ENCODE data around the gene SLC15A4. TPM values are rescaled to one million over a fixed set of nuclear protein-coding genes. Genes with fewer than 3 reads are reported as not detected.

SLC15A4 gene
- total RNA-seq, 1 experiment from 2014 or later, result 51.6 TPM

DNA sequence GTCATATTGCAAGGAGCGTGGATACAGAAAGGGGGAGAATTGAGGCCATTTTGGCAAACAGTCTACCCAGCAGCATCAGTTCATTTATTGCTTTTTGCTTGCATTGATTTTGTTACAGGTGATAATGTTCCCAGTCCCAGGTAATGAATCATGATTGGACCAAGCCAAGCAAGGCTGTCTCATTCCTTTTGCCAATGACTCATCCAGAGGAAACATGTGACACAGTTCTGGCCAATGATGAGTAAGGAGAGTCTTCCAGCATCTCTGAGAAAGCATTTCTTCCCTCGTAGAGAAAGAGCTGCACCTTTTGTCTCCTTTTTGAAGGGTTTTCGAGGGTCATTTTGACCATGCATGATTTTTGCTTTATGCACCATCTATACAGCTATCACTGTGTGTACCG, 68.2 kb downstream of the SLC15A4 start:
- no peaks in the 10 kb centered on the region for H3K4me1 ChIP-seq (replicated peaks)
- no peak overlapping the region for H3K4me3 ChIP-seq
- H3K9me3 ChIP-seq (replicated peaks), result no peaks in the 10 kb centered on the region
- no peak for DNase-seq (ENCODE audit: low read depth in 1 of 2, low spot score in 2 of 2)
- H3K27ac ChIP-seq, result no peak overlapping the region
- H3K27me3 ChIP-seq (replicated peaks), result no peaks in the 10 kb centered on the region
- no peaks in the 10 kb centered on the region for H3K36me3 ChIP-seq

- H3K27ac ChIP-seq, result no peak overlapping the region
- H3K4me3 ChIP-seq, result no peak overlapping the region
- no peaks in the 10 kb centered on the region for H3K36me3 ChIP-seq
- no peak for DNase-seq (ENCODE audit: low read depth in 1 of 2, low spot score in 2 of 2)
- no peaks in the 10 kb centered on the region for H3K9me3 ChIP-seq (replicated peaks)
- no peaks in the 10 kb centered on the region for H3K4me1 ChIP-seq (replicated peaks)
- H3K27me3 ChIP-seq (replicated peaks), result no peaks in the 10 kb centered on the region
These were observed 69.5 kb downstream of the SLC15A4 start for GRCh38 chr12:128754275-128754674.

- Histone ChIP-seq H3K4me1 (replicated peaks) (no peaks in the 10 kb centered on the region), H3K36me3 (no peaks in the 10 kb centered on the region), H3K4me3 (no peak overlapping the region), H3K27ac (no peak overlapping the region), H3K27me3 (replicated peaks) (no peaks in the 10 kb centered on the region), H3K9me3 (replicated peaks) (no peaks in the 10 kb centered on the region)
- no peak for DNase-seq (ENCODE audit: low read depth in 1 of 2, low spot score in 2 of 2)
These were observed 70.3 kb downstream of the SLC15A4 start for GRCh38 chr12:128753438-128753837.

- Histone ChIP-seq H3K9me3 (replicated peaks) (no peaks in the 10 kb centered on the region), H3K36me3 (no peaks in the 10 kb centered on the region), H3K4me3 (no peak overlapping the region), H3K27me3 (replicated peaks) (no peaks in the 10 kb centered on the region), H3K27ac (no peak overlapping the region), H3K4me1 (replicated peaks) (no peaks in the 10 kb centered on the region)
- no peak for DNase-seq (ENCODE audit: low read depth in 1 of 2, low spot score in 2 of 2)
These were observed 71.4 kb downstream of the SLC15A4 start for GRCh38 chr12:128752386-128752785.

DNA sequence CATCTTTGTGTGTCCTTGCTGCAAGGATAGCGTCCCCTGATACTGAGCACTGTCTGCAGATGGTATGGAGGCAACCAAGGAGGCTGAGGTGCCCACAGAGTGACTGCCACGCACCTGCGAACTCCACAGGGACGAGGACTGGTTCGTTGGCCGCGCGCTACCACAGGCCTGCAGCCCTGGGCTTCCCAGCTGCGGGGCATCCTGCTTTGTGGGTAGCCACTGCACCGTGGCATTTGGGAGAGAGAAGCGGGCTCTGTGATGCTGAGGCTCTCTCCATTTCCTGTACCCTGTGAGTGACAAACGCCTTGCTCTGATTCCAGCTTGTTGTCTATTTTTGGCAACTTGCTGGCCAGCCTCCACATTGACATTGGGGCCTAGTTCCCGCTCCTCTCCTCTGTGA, 76.3 kb downstream of the SLC15A4 start:
- H3K4me3 ChIP-seq, result no peak overlapping the region
- no peak overlapping the region for H3K27ac ChIP-seq
- H3K4me1 ChIP-seq (replicated peaks), result no peaks in the 10 kb centered on the region
- DNase-seq (ENCODE audit: low read depth in 1 of 2, low spot score in 2 of 2), result no peak
- no peaks in the 10 kb centered on the region for H3K27me3 ChIP-seq (replicated peaks)
- H3K36me3 ChIP-seq, result no peaks in the 10 kb centered on the region
- no peaks in the 10 kb centered on the region for H3K9me3 ChIP-seq (replicated peaks)

DNA sequence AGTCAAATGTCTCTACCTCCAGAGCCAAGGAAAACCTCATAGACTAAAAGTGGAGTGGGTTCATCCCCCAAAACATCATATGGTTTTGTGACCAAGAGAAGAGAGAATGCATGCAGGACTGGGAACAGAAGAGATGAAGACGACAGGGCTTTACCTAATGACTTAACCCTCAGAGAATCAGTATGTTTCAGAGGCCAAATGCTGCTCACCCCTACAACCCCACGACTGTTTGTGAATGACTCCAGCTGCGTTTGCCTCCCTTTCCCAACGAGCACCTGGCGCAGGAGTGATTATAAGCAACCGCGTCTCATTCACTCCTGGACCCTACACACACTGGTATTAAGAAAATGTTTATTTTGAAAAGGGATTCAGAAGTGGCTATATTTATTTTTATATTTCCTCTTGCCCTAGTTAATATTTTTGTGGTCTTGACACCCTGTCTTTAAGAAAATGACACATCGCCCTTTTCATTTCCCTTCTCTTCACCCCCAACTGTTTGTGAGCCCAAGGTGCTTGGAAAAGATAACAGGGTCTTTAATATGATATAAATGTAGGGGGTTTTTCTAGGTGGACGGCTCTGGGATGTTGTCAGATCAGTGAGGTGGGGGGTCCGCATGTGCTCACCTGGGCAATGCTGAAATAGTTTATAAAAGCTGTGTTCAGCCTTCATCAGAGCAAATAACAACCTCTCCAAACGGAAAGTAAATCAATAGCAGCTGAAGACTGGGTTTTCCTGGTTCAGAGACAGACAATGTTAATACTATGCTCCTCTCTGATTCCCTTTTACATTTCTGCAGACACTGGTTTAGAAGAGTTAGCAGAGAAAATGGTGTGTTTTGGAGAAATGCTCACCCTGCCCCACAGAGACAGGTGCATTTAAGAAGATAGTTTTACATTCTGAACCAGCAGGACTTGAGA, 77.7 kb downstream of the SLC15A4 start:
- H3K9me3 ChIP-seq (replicated peaks), result no peaks in the 10 kb centered on the region
- H3K36me3 ChIP-seq, result no peaks in the 10 kb centered on the region
- no peak overlapping the region for H3K4me3 ChIP-seq
- H3K27me3 ChIP-seq (replicated peaks), result no peaks in the 10 kb centered on the region
- no peak overlapping the region for H3K27ac ChIP-seq
- no peaks in the 10 kb centered on the region for H3K4me1 ChIP-seq (replicated peaks)
- DNase-seq (ENCODE audit: low read depth in 1 of 2, low spot score in 2 of 2), result no peak

DNA sequence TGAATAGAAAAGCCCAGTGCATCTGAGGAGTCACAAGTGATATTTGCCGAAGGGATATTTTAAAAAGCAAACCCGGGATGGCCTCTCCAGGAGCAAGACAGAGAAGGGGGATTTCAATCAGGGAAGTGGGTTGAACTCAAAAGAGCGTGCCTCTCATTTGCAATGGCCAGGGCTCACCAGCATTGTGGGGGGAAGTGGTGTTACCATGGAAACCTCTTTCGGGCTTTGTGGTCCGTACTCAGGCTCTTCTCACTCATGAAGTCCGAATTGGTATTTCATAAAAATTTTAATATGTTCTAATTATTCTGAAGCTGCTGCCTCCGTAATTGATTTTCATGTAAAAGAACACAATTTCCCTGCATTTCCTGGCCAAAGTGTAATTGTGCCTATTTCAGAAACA, 79.8 kb downstream of the SLC15A4 start:
- Histone ChIP-seq H3K4me1 (replicated peaks) (no peaks in the 10 kb centered on the region), H3K36me3 (no peaks in the 10 kb centered on the region), H3K4me3 (no peak overlapping the region), H3K9me3 (replicated peaks) (no peaks in the 10 kb centered on the region), H3K27ac (no peak overlapping the region), H3K27me3 (replicated peaks) (no peaks in the 10 kb centered on the region)
- no peak for DNase-seq (ENCODE audit: low read depth in 1 of 2, low spot score in 2 of 2)

Other genes with a start within 250 kb of the SLC15A4 start
- gene GLT1D1, start 29.5 kb upstream of the SLC15A4 start, total RNA-seq (2014; rRNA removed; shearing (Covaris generic)), result not detected in 2 replicates

All from SJSA1 (cell line).